Esophagus muscularis mucosa (tissue), 4 donors: Measurements from ENCODE around the gene GLP2R. TPM values are rescaled to one million over a fixed set of nuclear protein-coding genes. Genes with fewer than 3 reads are reported as not detected.

Experiments
- DNase-seq: peaks from one replicate; pipeline ENCODE4 v3.0.0-alpha.2; 2017; ENCODE audit errors: extremely low spot score
- H3K27ac ChIP-seq, 4 donors: fragments of 200-600 bp; sonication (generic); replicated peaks in 1 of 4; 1 replicate in 3 of 4; 2 replicates in 1 of 4; pipeline ENCODE4 v1.5.1; 2016 to 2019; ENCODE audit warnings: mild to moderate bottlenecking in 1 of 4
- H3K27me3 ChIP-seq, 4 donors: fragments of 200-600 bp; sonication (generic); one replicate each; pipeline versions ENCODE4 v1.5.1 to v1.6.0; 2016 to 2019
- H3K36me3 ChIP-seq, 4 donors: fragments of 200-600 bp; sonication (generic); one replicate each; pipeline ENCODE4 v1.5.1; 2016 to 2019
- H3K4me1 ChIP-seq, 4 donors: fragments of 200-600 bp; sonication (generic); one replicate each; pipeline ENCODE4 v1.5.1; 2016 to 2019
- H3K4me3 ChIP-seq, 4 donors: fragments of 200-600 bp; sonication (generic); 1 replicate in 2 of 4; 2 replicates in 2 of 4; pipeline ENCODE4 v1.5.1; 2016 to 2019; ENCODE audit warnings: mild to moderate bottlenecking in 4 of 4, moderate library complexity in 1 of 4
- H3K9me3 ChIP-seq, 4 donors: fragments of 200-600 bp; sonication (generic); 1 replicate in 3 of 4; 2 replicates in 1 of 4; pipeline ENCODE4 v1.5.1; 2016 to 2019
- CTCF ChIP-seq, 3 experiments: fragments of 200-600 bp in 2 of 3; fragments of 450-650 bp in 1 of 3; sonication (generic) in 2 of 3; IDR thresholded peaks; one replicate each; pipeline ENCODE4 v1.5.1; 2017 to 2019; ENCODE audit warnings: antibody characterized with exemption in 3 of 3, mild to moderate bottlenecking in 2 of 3, moderate library complexity in 1 of 3
- EP300 ChIP-seq: sonication (generic); formaldehyde crosslinking; IDR thresholded peaks from one replicate; pipeline ENCODE4 v1.6.1; 2017; ENCODE audit warnings: antibody characterized with exemption
- POLR2A ChIP-seq: fragments of 450-650 bp; IDR thresholded peaks from one replicate; pipeline ENCODE4 v1.6.1; 2017; ENCODE audit warnings: antibody characterized with exemption, moderate library complexity, mild to moderate bottlenecking, low read depth
- POLR2AphosphoS5 ChIP-seq, 2 donors: sonication (generic); formaldehyde crosslinking; IDR thresholded peaks; one replicate each; pipeline ENCODE4 v1.6.1; 2017; ENCODE audit warnings: antibody characterized with exemption in 2 of 2
- WGBS: methylation state at CpG from one replicate; pipeline ENCODE4 v1.1.5; 2018; 5-methylcytosine and 5-hydroxymethylcytosine counted together
- intact Hi-C: fragments of 100-400 bp; cut with DNase I; formaldehyde crosslinking; loops from one replicate; pipeline ENCODE4 v1.15.1; 2023
- total RNA-seq, 4 donors: library from RNA; depleted of rRNA; stranded (reverse); fragments of >200 nt; gene quantifications; one replicate each; pipeline versions ENCODE4 v1.1.0 to v1.2.1, GENCODE V29; 2016

Gene GLP2R
- total RNA-seq, 4 donors from 2014 or later = 9.1 to 16.6 (median 14.6) TPM

GRCh38 chr17:9902120-9902519, 76.4 kb downstream of the GLP2R start:
- Histone ChIP-seq H3K27me3 (peaks cover 0 to 16% (median 0%) of the 10 kb centered on the region in 4 donors), H3K4me1 (peaks cover 0 to 17% (median 12%) of the 10 kb centered on the region in 4 donors), H3K9me3 (no peaks in the 10 kb centered on the region), H3K36me3 (no peaks in the 10 kb centered on the region), H3K4me3 (no peak overlapping the region), H3K27ac (peak overlapping the region in 1 of 4 donors; percentile 72)
- intact Hi-C loops = no loop called here
- no peak for DNase-seq
- WGBS = 52% methylated on average over 2 of the region's 2 CpGs
- TF ChIP-seq POLR2AphosphoS5 (IDR thresholded peaks at IDR 0.05) (no peak), POLR2A (no peak), EP300 (no peak), CTCF (IDR thresholded peaks at IDR 0.05) (no peak)

GRCh38 chr17:9904277-9905077, 78.8 kb downstream of the GLP2R start:
- peaks cover 0 to 30% (median 0%) of the 10 kb centered on the region in 4 donors for H3K27me3 ChIP-seq
- H3K27ac ChIP-seq = no peak overlapping the region
- no peaks in the 10 kb centered on the region for H3K9me3 ChIP-seq
- no peaks in the 10 kb centered on the region for H3K36me3 ChIP-seq
- H3K4me1 ChIP-seq = peaks cover 0 to 25% (median 15%) of the 10 kb centered on the region in 4 donors
- TF ChIP-seq CTCF (IDR thresholded peaks at IDR 0.05) (no peak), POLR2AphosphoS5 (IDR thresholded peaks at IDR 0.05) (no peak), EP300 (no peak), POLR2A (no peak)
- intact Hi-C loops = no loop called here
- WGBS = 92% methylated on average over 13 of the region's 35 CpGs
- H3K4me3 ChIP-seq = no peak overlapping the region
- DNase-seq = no peak

GRCh38 chr17:9905078-9905415, 79.3 kb downstream of the GLP2R start, which contains the start of gene RCVRN:
Gene RCVRN, minus strand, starts transcription at chr17:9905271. Its CDS starts 91 bp downstream, at chr17:9905180.
- Histone ChIP-seq H3K9me3 (no peaks in the 10 kb centered on the region), H3K36me3 (no peaks in the 10 kb centered on the region), H3K4me3 (no peak within 1 kb of the TSS), H3K4me1 (peaks cover 0 to 19% (median 11%) of the 10 kb centered on the region in 4 donors), H3K27ac (no peak within 1 kb of the TSS), H3K27me3 (peaks cover 0 to 33% (median 0%) of the 10 kb centered on the region in 4 donors)
- TF ChIP-seq POLR2A = no peak
- no peak for TF ChIP-seq POLR2AphosphoS5 (IDR thresholded peaks at IDR 0.05)
- TF ChIP-seq EP300 = no peak
- TF ChIP-seq CTCF (IDR thresholded peaks at IDR 0.05) = no peak
- WGBS = 88% methylated on average over 8 of the region's 11 CpGs
- intact Hi-C loops = no loop called here
- DNase-seq = no peak

- no peak overlapping the region for H3K4me3 ChIP-seq
- no peaks in the 10 kb centered on the region for H3K36me3 ChIP-seq
- TF ChIP-seq EP300 (no peak), CTCF (IDR thresholded peaks at IDR 0.05) (peak; percentile 34 to 54 (median 48)), POLR2AphosphoS5 (IDR thresholded peaks at IDR 0.05) (no peak)
- DNase-seq = no peak
- 26% methylated on average over 4 of the region's 4 CpGs for WGBS
- intact Hi-C loops = no loop called here
- H3K9me3 ChIP-seq = no peaks in the 10 kb centered on the region
- no peak overlapping the region for H3K27ac ChIP-seq
- peaks cover 0 to 33% (median 0%) of the 10 kb centered on the region in 4 donors for H3K27me3 ChIP-seq
- peaks cover 0 to 11% (median 9%) of the 10 kb centered on the region in 4 donors for H3K4me1 ChIP-seq
Measured at GRCh38 chr17:9905902-9906301, 80.2 kb downstream of the GLP2R start.
